T-helper 1 cell treated with Interleukin-12 subunit alpha and Interleukin-12 subunit beta and Interleukin-4 antibody, amounts not matched to agents 30 μg/mL and 1 μg/mL, for 36 hours (primary cell): ENCODE data around the gene COL1A1.

ENCODE experiments used
- H3K27ac Mint-ChIP-seq: one replicate; pipeline ENCODE4 v1.8.0; 2021; ENCODE audit warnings: mild to moderate bottlenecking, mixed read lengths
- H3K27me3 Mint-ChIP-seq: one replicate; pipeline ENCODE4 v1.8.0; 2021; ENCODE audit warnings: low read depth, mixed read lengths
- H3K36me3 Mint-ChIP-seq: one replicate; pipeline ENCODE4 v1.8.0; 2021; ENCODE audit warnings: low read depth, mixed read lengths
- H3K4me1 Mint-ChIP-seq: one replicate; pipeline ENCODE4 v1.8.0; 2021; ENCODE audit warnings: low read depth, mixed read lengths
- H3K4me3 Mint-ChIP-seq: one replicate; pipeline ENCODE4 v1.8.0; 2021; ENCODE audit warnings: mild to moderate bottlenecking, moderate library complexity, mixed read lengths
- H3K9me3 Mint-ChIP-seq: one replicate; pipeline ENCODE4 v1.8.0; 2021; ENCODE audit warnings: mixed read lengths

The COL1A1 gene

DNA sequence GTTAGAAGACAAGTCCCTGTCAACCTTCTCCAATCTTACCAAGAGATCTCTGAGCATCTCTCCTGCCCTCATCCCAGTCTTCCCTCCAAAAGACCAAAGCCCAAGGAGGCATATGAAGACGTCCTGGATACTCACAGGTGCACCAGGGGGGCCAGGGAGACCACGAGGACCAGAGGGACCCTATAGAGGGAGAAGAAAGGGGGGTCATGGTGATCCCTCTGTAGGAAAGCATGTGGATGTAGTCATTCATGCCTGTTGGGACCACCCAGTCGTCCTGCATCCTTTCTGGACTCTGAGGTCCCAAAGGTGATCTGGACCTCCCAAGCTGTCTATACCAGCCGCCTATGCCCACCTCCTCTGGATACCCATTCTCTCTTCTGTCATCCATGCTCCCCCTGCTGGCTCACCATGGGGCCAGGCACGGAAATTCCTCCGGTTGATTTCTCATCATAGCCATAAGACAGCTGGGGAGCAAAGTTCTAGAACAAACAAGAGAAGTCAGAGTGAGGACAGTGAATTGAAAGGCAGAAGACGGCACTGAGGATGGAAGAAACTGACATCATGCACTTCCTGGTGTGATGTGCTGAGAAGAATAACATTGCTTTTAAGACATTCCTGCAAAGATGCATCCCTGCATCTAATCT lies 3.3 kb downstream of the COL1A1 start:
- Mint-ChIP-seq H3K27ac (no peak overlapping the region), H3K9me3 (no peaks in the 10 kb centered on the region), H3K4me1 (peaks cover 19% of the 10 kb centered on the region), H3K4me3 (peak overlapping the region; percentile 3), H3K27me3 (peaks cover 55% of the 10 kb centered on the region), H3K36me3 (no peaks in the 10 kb centered on the region)

DNA sequence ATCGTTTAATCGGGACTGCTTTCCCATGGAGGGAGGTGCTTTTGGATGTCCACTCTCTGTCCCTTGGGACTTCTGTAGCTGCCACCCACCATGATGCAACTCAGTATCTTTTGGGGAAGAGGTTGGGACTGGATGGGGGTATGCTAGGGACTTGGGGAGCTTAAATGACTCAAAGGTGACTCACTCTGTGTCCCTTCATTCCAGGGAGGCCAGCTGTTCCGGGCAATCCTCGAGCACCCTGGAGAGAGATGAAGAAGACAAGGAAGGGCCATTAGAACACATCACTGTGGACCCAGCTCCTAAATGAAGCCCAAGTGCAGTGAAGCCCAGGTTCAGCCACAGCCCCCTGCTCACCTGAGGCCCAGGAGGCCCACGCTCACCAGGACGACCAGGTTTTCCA lies 4.6 kb downstream of the COL1A1 start:
- H3K27me3 Mint-ChIP-seq, result peaks cover 43% of the 10 kb centered on the region
- H3K9me3 Mint-ChIP-seq, result no peaks in the 10 kb centered on the region
- H3K4me1 Mint-ChIP-seq, result peaks cover 19% of the 10 kb centered on the region
- H3K36me3 Mint-ChIP-seq, result no peaks in the 10 kb centered on the region
- H3K4me3 Mint-ChIP-seq, result no peak overlapping the region
- H3K27ac Mint-ChIP-seq, result no peak overlapping the region

DNA sequence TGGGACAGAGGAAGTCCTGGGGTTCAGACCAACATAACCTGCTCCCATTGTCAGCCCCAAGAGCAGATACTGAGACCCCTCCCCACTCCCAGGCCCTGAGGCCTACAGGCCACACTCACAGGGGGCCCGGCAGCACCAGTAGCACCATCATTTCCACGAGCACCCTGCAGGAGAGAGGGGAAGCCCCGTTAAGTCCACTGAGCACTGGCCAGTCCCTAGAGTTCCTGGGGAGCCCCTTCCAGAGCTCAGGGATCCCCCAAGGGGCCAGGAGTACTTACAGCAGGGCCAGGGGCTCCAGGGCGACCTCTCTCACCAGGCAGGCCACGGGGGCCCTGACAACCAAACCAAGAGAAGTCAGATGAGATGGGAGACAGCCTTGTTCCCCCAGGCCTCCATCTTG lies 5.4 kb downstream of the COL1A1 start:
- Mint-ChIP-seq H3K27ac (no peak overlapping the region), H3K9me3 (no peaks in the 10 kb centered on the region), H3K4me1 (peaks cover 16% of the 10 kb centered on the region), H3K4me3 (no peak overlapping the region), H3K36me3 (no peaks in the 10 kb centered on the region), H3K27me3 (peaks cover 35% of the 10 kb centered on the region)

DNA sequence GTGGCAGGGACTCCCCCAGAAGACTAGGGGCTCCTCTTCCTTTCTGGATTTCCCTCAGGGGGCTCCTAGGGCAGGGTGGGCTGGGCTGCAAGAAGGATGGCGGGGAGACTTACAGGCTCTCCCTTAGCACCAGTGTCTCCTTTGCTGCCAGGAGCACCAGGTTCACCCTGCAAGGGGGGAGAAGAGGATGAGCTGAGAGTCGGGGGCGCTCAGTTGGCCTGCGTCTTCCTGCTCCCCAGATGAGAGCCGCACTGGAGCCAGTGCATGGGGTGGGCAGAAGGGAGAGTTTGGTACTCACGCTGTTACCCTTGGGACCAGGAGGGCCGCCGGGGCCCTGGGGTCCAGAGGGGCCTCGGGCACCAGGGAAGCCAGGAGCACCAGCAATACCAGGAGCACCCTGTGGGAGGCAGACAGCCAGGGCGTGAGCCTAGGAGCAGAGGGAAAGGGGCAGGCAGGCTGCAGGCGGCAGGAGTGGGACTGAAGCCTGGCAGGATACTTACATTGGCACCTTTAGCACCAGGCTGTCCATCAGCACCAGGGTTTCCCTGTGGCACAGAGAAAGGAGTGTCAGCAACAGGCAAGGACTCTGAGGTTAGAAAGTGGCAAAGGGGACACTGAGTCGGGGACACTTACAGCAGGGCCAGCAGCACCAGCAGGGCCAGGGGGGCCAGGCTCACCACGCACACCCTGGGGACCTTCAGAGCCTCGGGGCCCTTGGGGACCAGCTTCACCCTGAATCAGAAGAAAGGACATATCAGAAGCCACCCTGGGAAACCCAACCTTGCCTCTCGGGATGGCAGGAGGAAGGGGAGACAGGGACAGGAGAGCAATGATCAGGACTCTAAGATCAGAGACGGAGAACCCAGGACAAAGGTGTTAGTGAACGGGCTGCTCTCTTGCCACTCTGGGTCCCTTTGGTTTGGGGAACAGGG lies 6.2 kb downstream of the COL1A1 start:
- Mint-ChIP-seq H3K27me3 (peaks cover 29% of the 10 kb centered on the region), H3K9me3 (no peaks in the 10 kb centered on the region), H3K36me3 (no peaks in the 10 kb centered on the region), H3K4me1 (peaks cover 9% of the 10 kb centered on the region), H3K4me3 (no peak overlapping the region), H3K27ac (no peak overlapping the region)

DNA sequence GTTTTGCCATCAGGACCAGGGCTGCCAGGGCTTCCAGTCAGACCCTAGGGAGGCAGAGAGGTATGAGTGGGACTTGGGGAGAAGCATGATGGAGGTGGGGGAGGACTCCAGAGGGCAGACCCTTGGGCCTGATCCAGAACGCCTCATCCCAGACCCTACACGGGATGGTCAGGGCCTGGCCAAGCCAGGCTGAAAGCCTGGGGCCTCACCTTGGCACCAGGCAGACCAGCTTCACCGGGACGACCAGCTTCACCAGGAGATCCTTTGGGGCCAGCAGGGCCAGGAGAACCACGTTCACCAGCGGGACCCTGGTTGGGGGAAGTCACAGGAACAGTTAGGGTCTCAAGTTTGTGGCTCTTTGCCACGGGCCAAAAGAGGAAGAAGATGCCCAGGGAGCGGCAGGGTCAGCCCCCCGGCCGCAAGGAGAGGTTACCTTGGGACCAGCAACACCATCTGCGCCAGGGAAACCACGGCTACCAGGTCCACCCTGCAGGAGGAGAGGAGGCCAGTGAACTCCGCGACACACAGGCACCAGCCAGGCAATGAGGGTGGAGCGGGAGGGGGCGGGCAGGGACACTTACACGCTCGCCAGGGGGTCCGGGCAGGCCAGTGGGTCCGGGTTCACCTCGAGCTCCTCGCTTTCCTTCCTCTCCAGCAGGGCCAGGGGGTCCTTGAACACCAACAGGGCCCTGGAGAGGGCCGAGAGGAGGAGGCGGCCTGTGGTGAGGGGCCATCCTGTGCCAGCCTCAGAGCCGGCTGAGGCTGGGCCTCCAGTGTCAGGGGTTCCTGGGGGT lies 7.1 kb downstream of the COL1A1 start:
- Mint-ChIP-seq H3K36me3 (no peaks in the 10 kb centered on the region), H3K4me3 (no peak overlapping the region), H3K4me1 (peaks cover 7% of the 10 kb centered on the region), H3K27me3 (peaks cover 29% of the 10 kb centered on the region), H3K9me3 (no peaks in the 10 kb centered on the region), H3K27ac (no peak overlapping the region)

DNA sequence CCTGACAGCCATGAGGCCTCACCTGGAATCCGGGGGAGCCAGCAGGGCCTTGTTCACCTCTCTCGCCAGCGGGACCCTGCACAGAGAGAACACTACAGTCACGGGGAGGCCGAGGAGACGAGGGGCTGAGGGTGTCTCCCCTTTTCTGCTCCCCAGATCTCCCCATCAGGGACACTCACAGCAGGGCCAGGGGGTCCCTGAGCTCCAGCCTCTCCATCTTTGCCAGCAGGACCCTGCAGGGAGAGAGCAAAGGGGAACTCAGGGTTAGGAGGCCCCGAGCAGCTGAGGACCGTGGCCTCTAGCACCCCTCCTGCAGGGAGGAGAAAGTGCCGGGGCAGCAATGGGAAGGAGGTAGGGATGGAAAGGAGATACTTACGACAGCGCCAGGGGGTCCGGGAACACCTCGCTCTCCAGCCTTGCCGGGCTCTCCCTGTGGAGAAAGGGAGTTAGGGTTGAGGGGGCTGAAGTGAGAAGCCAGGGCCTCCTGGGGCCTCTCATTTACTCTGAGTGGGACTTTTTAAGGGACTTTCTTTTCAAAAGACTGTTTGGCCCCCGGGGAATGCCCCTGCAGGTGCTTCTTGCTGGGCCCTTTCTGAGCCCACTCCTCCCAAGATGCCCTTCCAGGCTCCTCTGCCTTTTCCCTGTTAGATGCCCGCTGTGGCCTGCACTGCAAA lies 8.7 kb downstream of the COL1A1 start:
- no peaks in the 10 kb centered on the region for H3K36me3 Mint-ChIP-seq
- no peak overlapping the region for H3K27ac Mint-ChIP-seq
- H3K9me3 Mint-ChIP-seq, result no peaks in the 10 kb centered on the region
- no peaks in the 10 kb centered on the region for H3K4me1 Mint-ChIP-seq
- H3K4me3 Mint-ChIP-seq, result no peak overlapping the region
- H3K27me3 Mint-ChIP-seq, result peaks cover 16% of the 10 kb centered on the region

DNA sequence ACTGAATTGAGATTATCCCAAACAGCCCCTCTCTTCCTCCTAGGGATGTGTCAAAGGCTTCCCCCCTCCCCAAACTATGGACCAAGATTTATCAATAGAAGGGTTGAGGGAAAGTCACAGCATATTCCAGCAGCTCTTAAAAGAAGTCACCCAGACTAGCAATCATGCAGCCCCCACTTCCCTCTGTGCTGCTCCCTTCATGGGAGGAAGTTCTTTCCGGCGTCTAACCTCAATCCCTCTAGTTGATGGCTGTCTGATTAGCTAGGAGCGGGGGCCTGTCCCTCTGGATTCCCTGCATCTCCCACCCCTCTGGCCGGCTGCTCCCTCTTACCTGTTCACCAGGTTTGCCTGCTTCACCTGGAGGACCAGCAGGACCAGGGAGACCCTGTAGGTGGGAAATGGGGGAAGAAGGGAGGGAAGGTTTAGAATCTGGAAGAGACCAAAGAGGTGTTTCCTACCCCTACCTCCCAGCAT lies 9.2 kb downstream of the COL1A1 start:
- Mint-ChIP-seq H3K4me1 (no peaks in the 10 kb centered on the region), H3K27me3 (peaks cover 10% of the 10 kb centered on the region), H3K9me3 (no peaks in the 10 kb centered on the region), H3K4me3 (no peak overlapping the region), H3K27ac (no peak overlapping the region), H3K36me3 (no peaks in the 10 kb centered on the region)

DNA sequence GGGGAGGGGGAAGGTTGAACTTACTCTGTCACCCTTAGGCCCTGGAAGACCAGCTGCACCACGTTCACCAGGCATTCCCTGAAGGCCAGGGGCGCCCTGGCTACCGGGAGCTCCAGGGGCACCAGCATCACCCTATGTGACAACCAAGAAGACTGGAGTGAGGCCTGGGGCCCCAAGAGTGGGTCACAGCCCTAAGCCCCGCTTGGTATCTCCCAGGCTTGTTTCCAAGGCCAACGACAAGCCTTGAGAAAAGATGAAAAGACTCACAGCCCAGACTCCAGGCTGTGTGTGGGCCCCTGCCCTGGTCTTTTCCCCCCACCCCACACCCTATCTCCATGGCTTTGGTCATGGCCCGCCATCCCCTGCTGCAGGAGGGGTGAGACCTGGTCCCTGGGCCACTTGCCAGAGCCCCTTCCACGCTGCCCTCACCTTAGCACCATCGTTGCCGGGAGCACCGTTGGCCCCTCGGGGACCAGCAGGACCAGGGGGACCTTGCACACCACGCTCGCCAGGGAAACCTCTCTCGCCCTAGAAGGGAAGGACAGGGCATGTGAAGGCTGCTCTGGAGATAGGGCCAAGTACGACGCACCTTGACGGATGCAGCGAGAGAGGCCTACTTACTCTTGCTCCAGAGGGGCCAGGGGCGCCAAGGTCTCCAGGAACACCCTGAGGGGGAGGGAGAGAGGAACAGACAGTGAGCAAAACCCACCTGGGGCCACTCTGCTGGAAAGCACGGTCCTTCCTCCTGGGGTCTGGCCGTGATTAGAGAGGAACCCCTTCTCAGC lies 9.9 kb downstream of the COL1A1 start:
- H3K36me3 Mint-ChIP-seq, result no peaks in the 10 kb centered on the region
- H3K27ac Mint-ChIP-seq, result no peak overlapping the region
- H3K4me3 Mint-ChIP-seq, result no peak overlapping the region
- H3K27me3 Mint-ChIP-seq, result peaks cover 10% of the 10 kb centered on the region
- no peaks in the 10 kb centered on the region for H3K9me3 Mint-ChIP-seq
- no peaks in the 10 kb centered on the region for H3K4me1 Mint-ChIP-seq

DNA sequence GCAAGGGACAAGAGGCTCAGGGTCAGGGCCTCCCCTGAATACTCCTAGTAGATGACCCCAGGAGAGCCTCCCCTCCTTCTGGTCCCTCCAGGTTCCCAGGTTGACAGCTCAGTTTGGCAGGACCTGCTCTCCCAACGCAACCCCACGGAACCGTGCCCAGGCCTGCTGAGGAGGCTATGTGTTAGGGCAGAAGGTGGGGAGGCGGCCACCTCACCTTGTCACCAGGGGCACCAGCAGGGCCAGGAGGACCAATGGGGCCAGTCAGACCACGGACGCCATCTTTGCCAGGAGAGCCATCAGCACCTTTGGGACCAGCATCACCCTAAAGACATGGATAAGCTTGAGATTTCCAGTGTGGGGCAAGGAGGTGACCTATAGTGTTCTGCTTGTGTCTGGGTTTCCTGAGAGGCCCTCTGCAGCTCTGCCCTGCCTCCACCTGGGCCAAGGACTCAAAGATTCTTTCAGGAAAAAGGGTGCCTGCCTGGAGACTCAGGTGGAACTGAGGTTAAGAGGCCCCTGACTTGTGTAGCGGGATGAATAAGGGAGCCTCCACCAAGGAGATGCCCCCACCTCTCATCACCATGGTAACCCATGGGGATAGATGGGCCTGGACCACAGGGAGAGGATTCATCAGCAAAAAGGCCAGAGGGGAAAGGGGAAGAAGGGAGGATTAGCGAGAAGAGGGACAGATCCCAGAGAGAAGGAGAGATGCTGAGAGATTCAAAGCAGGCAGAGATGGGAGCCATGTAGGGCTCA lies 10.7 kb downstream of the COL1A1 start:
- Mint-ChIP-seq H3K27ac (no peak overlapping the region), H3K27me3 (peaks cover 3% of the 10 kb centered on the region), H3K4me3 (no peak overlapping the region), H3K4me1 (no peaks in the 10 kb centered on the region), H3K36me3 (no peaks in the 10 kb centered on the region), H3K9me3 (no peaks in the 10 kb centered on the region)

DNA sequence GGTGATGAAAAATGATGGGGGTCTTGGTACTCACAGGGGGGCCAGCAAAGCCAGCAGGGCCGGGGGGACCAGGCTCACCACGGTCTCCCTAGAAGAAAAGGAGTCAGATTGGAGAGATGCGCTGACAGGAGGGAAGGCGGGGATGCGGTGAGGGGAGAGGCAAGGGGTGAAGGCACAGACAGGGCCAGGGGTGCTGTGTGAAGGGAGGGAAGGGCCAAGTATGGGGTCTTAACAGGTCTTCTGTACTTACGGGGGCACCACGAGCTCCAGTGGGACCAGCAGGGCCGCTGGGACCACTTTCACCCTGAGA lies 11.2 kb downstream of the COL1A1 start:
- Mint-ChIP-seq H3K4me3 (no peak overlapping the region), H3K27me3 (no peaks in the 10 kb centered on the region), H3K27ac (no peak overlapping the region), H3K9me3 (no peaks in the 10 kb centered on the region), H3K36me3 (no peaks in the 10 kb centered on the region), H3K4me1 (no peaks in the 10 kb centered on the region)

DNA sequence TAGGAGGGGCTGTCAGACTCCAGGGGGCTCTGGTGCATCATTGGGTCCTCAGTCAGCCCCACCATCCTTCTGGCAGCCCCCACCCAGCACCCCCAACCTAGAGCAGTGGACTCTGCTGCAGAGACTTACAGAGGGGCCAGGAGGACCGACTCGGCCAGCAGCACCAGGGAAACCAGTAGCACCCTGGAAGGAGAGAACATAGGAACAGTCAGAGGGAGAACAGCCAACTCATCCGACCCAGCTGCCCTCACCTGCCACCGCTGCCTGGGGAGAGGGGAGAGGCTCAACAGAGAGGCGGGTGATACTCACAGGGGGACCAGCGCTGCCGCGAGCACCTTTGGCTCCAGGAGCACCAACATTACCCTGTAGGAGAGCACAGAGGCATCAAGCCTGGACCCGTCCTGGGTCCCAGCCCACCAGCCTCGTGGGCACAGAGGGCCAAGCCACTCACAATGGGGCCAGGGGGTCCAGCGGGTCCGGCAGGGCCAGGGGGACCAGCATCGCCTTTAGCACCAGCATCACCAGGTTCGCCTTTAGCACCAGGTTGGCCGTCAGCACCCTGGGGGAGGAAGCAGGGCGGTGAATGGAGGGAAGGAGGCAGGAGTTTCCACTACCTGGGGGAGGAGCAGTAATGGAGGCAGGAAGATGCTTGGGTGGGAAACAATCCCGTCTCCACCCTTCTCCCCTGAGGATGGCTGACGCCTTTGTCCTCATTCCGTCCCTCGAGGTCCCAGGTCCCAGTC lies 11.7 kb downstream of the COL1A1 start:
- no peaks in the 10 kb centered on the region for H3K36me3 Mint-ChIP-seq
- H3K27me3 Mint-ChIP-seq, result no peaks in the 10 kb centered on the region
- H3K9me3 Mint-ChIP-seq, result no peaks in the 10 kb centered on the region
- H3K27ac Mint-ChIP-seq, result no peak overlapping the region
- H3K4me3 Mint-ChIP-seq, result no peak overlapping the region
- no peaks in the 10 kb centered on the region for H3K4me1 Mint-ChIP-seq

DNA sequence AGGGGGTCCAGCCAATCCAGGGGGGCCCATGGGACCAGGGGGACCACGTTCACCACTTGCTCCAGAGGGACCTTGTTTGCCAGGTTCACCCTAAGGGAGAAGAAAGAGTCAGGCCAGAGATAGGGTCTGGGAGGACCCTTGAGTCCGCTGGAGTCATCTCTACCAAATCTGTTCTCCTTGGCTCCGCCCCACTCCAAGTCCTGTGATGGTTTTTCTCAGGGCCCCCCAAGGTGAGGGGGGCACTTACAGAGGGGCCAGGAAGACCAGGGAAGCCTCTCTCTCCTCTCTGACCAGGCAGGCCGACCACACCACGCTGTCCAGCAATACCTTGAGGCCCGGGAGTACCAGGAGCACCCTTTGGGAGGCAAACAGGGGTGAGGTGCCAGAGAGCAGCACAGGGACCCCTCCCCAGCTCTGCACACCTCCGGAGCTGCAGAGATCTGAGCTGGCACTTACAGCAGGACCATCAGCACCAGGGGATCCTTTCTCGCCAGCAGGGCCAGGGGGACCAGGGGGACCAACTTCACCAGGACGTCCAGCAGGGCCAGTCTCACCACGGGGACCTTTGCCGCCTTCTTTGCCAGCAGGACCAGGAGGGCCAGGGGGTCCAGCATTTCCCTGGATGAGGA lies 12.4 kb downstream of the COL1A1 start:
- Mint-ChIP-seq H3K27ac (no peak overlapping the region), H3K9me3 (no peaks in the 10 kb centered on the region), H3K27me3 (no peaks in the 10 kb centered on the region), H3K4me1 (peaks cover 2% of the 10 kb centered on the region), H3K4me3 (no peak overlapping the region), H3K36me3 (no peaks in the 10 kb centered on the region)
